ENCODE results near the gene CCDC51. TPM values are rescaled to one million over a fixed set of nuclear protein-coding genes. Genes with fewer than 3 reads are reported as not detected.
A peak's percentile ranks its signal among the peaks of the same experiment; 100 is the strongest.
"Not testable (repeated sequence)": the region's sequence is repeated elsewhere in the genome, so short reads cannot be mapped to it uniquely, and the experiment has no call there.

The CCDC51 gene
- total RNA-seq, 1 donor from 2014 or later: 22.0 TPM

- TF ChIP-seq CTCF (conservative IDR thresholded peaks at IDR 0.05; ENCODE audit: low read depth, low read length): no peak
- no peak overlapping the region for H3K4me3 ChIP-seq (ENCODE audit: low read depth, low read length)
- peak; percentile 47 for DNase-seq (ENCODE audit: low read depth)
Measured at GRCh38 chr3:48402281-48402732, 37.6 kb downstream of the CCDC51 start.

- not testable (repeated sequence) for H3K4me3 ChIP-seq (ENCODE audit: low read depth, low read length); DNase-seq (ENCODE audit: low read depth)
Measured at GRCh38 chr3:48401434-48401901, 38.5 kb downstream of the CCDC51 start.

GRCh38 chr3:48400824-48401433 is 39.0 kb downstream of the CCDC51 start:
- TF ChIP-seq CTCF (conservative IDR thresholded peaks at IDR 0.05; ENCODE audit: low read depth, low read length): peak; percentile 69
- H3K4me3 ChIP-seq (ENCODE audit: low read depth, low read length): no peak overlapping the region

GRCh38 chr3:48399387-48400172 is 40.3 kb downstream of the CCDC51 start:
- H3K4me3 ChIP-seq (ENCODE audit: low read depth, low read length): no peak overlapping the region
- no peak for DNase-seq (ENCODE audit: low read depth)
- TF ChIP-seq CTCF (conservative IDR thresholded peaks at IDR 0.05; ENCODE audit: low read depth, low read length): peak; percentile 3

More at GRCh38 chr3:48400824-48401433, 39.0 kb downstream of the CCDC51 start:
- no peak for DNase-seq (ENCODE audit: low read depth)

GRCh38 chr3:48398701-48399386 is 41.1 kb downstream of the CCDC51 start:
- TF ChIP-seq CTCF (conservative IDR thresholded peaks at IDR 0.05; ENCODE audit: low read depth, low read length): no peak
- H3K4me3 ChIP-seq (ENCODE audit: low read depth, low read length): no peak overlapping the region
- no peak for DNase-seq (ENCODE audit: low read depth)

GRCh38 chr3:48397767-48398681 is 41.9 kb downstream of the CCDC51 start:
- no peak for TF ChIP-seq CTCF (conservative IDR thresholded peaks at IDR 0.05; ENCODE audit: low read depth, low read length)
- DNase-seq (ENCODE audit: low read depth): no peak
- H3K4me3 ChIP-seq (ENCODE audit: low read depth, low read length): no peak overlapping the region
